ENCODE results near the gene ZNHIT2. TPM values are rescaled to one million over a fixed set of nuclear protein-coding genes. Genes with fewer than 3 reads are reported as not detected.
A peak's percentile ranks its signal among the peaks of the same experiment; 100 is the strongest.

Gene ZNHIT2
- total and polyA plus RNA-seq, 2 of the 13 experiments (the other 11 are each of a cell fraction or from before 2014, with no cell fraction given): 1.1 to 6.5 TPM

DNA sequence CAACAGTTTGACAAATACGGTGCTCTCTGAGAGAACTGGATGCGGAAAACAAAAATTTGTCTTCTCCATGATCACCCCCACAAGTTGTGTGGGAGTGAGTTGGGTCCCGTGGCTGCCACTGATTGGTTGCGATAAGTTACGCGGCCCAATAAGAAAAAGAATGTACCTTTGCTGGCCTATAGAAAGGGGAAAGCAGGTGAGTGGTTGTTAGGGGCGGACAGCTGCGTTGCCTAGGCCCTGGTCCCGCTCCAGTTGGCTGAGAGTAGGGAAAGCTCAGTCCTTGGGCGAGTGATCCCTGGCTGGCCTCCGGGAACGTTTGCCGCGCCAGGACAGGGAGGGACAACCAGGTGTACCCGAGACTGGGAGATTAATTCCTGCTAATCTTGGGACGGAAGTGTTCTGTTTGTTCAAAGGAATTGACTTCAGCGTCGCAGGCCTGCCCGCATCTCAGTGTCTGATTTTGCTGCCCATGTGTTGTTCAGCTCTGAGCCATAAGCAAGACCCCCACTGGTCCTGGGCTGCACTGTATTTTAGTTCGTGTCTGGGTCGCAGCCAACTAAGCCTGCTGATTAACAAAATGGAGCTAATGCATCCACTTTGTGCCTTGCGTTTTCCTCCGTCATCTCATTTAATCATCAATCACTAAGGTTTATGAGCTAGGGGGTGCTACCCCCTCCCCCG is 17.6 kb upstream of the ZNHIT2 start (continued):
- TF ChIP-seq GABPA (IDR thresholded peaks at IDR 0.05; ENCODE audit: low read depth, low read length) (no peak), GABPA (CRISPR knock-in tag; IDR thresholded peaks at IDR 0.05; ENCODE audit: low read depth) (no peak), AKAP8 (CRISPR knock-in tag; IDR thresholded peaks at IDR 0.05) (no peak; the same call in 1 of the 2 replicates), SPEN (CRISPR knock-in tag; IDR thresholded peaks at IDR 0.05; ENCODE audit: low read depth) (0 out of 2 replicates have a peak, but pooled peaks have one; percentile 2), EED (CRISPR knock-in tag; IDR thresholded peaks at IDR 0.05) (no peak), ZNF619 (CRISPR knock-in tag; IDR thresholded peaks at IDR 0.05) (no peak), YEATS2 (CRISPR knock-in tag; IDR thresholded peaks at IDR 0.05; ENCODE audit: borderline replicate concordance) (no peak), HIVEP1 (CRISPR knock-in tag; IDR thresholded peaks at IDR 0.05) (no peak), POLR2AphosphoS2 (IDR thresholded peaks at IDR 0.05; ENCODE audit: low read depth, low read length) (no peak), ZNF367 (CRISPR knock-in tag; IDR thresholded peaks at IDR 0.05; ENCODE audit: borderline replicate concordance) (no peak), ZNF644 (CRISPR knock-in tag; IDR thresholded peaks at IDR 0.05; ENCODE audit: low read depth) (no peak), SIX1 (CRISPR knock-in tag; IDR thresholded peaks at IDR 0.05; ENCODE audit: borderline replicate concordance) (no peak), PHB2 (IDR thresholded peaks at IDR 0.05; ENCODE audit: partially characterized antibody) (no peak), RARA (CRISPR knock-in tag; IDR thresholded peaks at IDR 0.05) (no peak), KDM2A (CRISPR knock-in tag; IDR thresholded peaks at IDR 0.05; ENCODE audit: borderline replicate concordance, low read depth) (no peak), FOXA1 (IDR thresholded peaks at IDR 0.05) (no peak), FOXA1 (CRISPR knock-in tag; IDR thresholded peaks at IDR 0.05) (no peak), JUNB (CRISPR knock-in tag; IDR thresholded peaks at IDR 0.05; ENCODE audit: borderline replicate concordance) (no peak), YY1 (IDR thresholded peaks at IDR 0.05; ENCODE audit: insufficient read depth, insufficient replicate concordance, low read depth, low read length) (no peak), ZNF510 (CRISPR knock-in tag; IDR thresholded peaks at IDR 0.05; ENCODE audit: low read depth) (no peak), PITX1 (CRISPR knock-in tag; IDR thresholded peaks at IDR 0.05) (no peak)
- TF ChIP-seq, protein P1, sequence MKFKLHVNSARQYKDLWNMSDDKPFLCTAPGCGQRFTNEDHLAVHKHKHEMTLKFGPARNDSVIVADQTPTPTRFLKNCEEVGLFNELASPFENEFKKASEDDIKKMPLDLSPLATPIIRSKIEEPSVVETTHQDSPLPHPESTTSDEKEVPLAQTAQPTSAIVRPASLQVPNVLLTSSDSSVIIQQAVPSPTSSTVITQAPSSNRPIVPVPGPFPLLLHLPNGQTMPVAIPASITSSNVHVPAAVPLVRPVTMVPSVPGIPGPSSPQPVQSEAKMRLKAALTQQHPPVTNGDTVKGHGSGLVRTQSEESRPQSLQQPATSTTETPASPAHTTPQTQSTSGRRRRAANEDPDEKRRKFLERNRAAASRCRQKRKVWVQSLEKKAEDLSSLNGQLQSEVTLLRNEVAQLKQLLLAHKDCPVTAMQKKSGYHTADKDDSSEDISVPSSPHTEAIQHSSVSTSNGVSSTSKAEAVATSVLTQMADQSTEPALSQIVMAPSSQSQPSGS (CRISPR knock-in tag; IDR thresholded peaks at IDR 0.05): no peak
- TF ChIP-seq, protein P2, sequence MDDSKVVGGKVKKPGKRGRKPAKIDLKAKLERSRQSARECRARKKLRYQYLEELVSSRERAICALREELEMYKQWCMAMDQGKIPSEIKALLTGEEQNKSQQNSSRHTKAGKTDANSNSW (CRISPR knock-in tag; IDR thresholded peaks at IDR 0.05; ENCODE audit: borderline replicate concordance): no peak
- TF ChIP-seq, protein P3, sequence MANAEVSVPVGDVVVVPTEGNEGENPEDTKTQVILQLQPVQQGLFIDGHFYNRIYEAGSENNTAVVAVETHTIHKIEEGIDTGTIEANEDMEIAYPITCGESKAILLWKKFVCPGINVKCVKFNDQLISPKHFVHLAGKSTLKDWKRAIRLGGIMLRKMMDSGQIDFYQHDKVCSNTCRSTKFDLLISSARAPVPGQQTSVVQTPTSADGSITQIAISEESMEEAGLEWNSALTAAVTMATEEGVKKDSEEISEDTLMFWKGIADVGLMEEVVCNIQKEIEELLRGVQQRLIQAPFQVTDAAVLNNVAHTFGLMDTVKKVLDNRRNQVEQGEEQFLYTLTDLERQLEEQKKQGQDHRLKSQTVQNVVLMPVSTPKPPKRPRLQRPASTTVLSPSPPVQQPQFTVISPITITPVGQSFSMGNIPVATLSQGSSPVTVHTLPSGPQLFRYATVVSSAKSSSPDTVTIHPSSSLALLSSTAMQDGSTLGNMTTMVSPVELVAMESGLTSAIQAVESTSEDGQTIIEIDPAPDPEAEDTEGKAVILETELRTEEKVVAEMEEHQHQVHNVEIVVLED (CRISPR knock-in tag; IDR thresholded peaks at IDR 0.05; ENCODE audit: borderline replicate concordance): 0 out of 2 replicates have a peak, but pooled peaks have one; percentile 0
- TF ChIP-seq, protein P4, sequence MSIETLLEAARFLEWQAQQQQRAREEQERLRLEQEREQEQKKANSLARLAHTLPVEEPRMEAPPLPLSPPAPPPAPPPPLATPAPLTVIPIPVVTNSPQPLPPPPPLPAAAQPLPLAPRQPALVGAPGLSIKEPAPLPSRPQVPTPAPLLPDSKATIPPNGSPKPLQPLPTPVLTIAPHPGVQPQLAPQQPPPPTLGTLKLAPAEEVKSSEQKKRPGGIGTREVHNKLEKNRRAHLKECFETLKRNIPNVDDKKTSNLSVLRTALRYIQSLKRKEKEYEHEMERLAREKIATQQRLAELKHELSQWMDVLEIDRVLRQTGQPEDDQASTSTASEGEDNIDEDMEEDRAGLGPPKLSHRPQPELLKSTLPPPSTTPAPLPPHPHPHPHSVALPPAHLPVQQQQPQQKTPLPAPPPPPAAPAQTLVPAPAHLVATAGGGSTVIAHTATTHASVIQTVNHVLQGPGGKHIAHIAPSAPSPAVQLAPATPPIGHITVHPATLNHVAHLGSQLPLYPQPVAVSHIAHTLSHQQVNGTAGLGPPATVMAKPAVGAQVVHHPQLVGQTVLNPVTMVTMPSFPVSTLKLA (IDR thresholded peaks at IDR 0.05): no peak
- TF ChIP-seq, protein P5, sequence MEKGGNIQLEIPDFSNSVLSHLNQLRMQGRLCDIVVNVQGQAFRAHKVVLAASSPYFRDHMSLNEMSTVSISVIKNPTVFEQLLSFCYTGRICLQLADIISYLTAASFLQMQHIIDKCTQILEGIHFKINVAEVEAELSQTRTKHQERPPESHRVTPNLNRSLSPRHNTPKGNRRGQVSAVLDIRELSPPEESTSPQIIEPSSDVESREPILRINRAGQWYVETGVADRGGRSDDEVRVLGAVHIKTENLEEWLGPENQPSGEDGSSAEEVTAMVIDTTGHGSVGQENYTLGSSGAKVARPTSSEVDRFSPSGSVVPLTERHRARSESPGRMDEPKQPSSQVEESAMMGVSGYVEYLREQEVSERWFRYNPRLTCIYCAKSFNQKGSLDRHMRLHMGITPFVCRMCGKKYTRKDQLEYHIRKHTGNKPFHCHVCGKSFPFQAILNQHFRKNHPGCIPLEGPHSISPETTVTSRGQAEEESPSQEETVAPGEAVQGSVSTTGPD (CRISPR knock-in tag; IDR thresholded peaks at IDR 0.05): no peak
